Measurements from ENCODE around the gene CACNA1H. TPM values are rescaled to one million over a fixed set of nuclear protein-coding genes. Genes with fewer than 3 reads are reported as not detected.

The CACNA1H gene
- total and polyA plus RNA-seq, 9 of the 15 experiments (the other 6 are each of a cell fraction or from before 2014, with no cell fraction given): 0.10 to 0.18 TPM; not detected in 7

GRCh38 chr16:1195393-1195666 lies 42.4 kb downstream of the CACNA1H start (continued):
- TF ChIP-seq ZNF280A (IDR thresholded peaks at IDR 0.05; ENCODE audit: low read depth, partially characterized antibody): no peak
- TF ChIP-seq DDX20 (tag; IDR thresholded peaks at IDR 0.05; ENCODE audit: low read depth): no peak
- TF ChIP-seq ZNF280B (CRISPR knock-in tag; IDR thresholded peaks at IDR 0.05): no peak
- no peak for TF ChIP-seq POLR2AphosphoS2 (IDR thresholded peaks at IDR 0.05; ENCODE audit: low read length)

GRCh38 chr16:1196494-1196893 lies 43.6 kb downstream of the CACNA1H start:
- H3K4me2 ChIP-seq (ENCODE audit: insufficient read depth, low read length): no peak overlapping the region
- CTCF ChIA-PET (ENCODE audit: low intra/inter-chr PET ratio): no interaction called here
- DNase-seq (ENCODE audit: extremely low read depth in 1 of 4, low spot score in 3 of 4) (no peak), FAIRE-seq (no peak), ATAC-seq (no peak)
- no peaks in the 10 kb centered on the region for H3K9me3 ChIP-seq (replicated peaks; ENCODE audit: control insufficient read depth, insufficient read depth, low read depth, low read length)
- H3K79me2 ChIP-seq (ENCODE audit: control insufficient read depth, insufficient read depth, low read length): no peaks in the 10 kb centered on the region
- H3K9ac ChIP-seq (ENCODE audit: insufficient read depth in 1 of 2, low read depth in 2 of 2, low read length in 2 of 2): no peak overlapping the region
- H3K27ac ChIP-seq (ENCODE audit: extremely low read depth, low read depth, low read length): no peak overlapping the region
- no TSS peak for BruUV-seq (replicated peaks)
- H3K4me1 ChIP-seq (replicated peaks in 1 of 2; ENCODE audit: control insufficient read depth in 2 of 2, insufficient read depth in 2 of 2, low read length in 2 of 2): peaks cover 0 to 73% of the 10 kb centered on the region in 2 experiments; a peak in 3 of 5 replicates
- 0 out of 2 replicates have a peak, but pooled peaks have one; percentile 6 for TF ChIP-seq SPI1 (IDR thresholded peaks at IDR 0.05; ENCODE audit: borderline replicate concordance, low read depth, low read length)
- no peak for TF ChIP-seq ARID1B (IDR thresholded peaks at IDR 0.05)
- no peaks in the 10 kb centered on the region for H3K9me1 ChIP-seq (ENCODE audit: control insufficient read depth, insufficient read depth, low read length)
- intact Hi-C loops (cut with micrococcal nuclease): no loop called here
- H3K27me3 ChIP-seq (ENCODE audit: control insufficient read depth in 2 of 2, insufficient read depth in 2 of 2, low read length in 2 of 2): peaks cover 0 to 15% of the 10 kb centered on the region in 2 experiments; a peak in 2 of 5 replicates
- POLR2A ChIA-PET: no interaction called here
- 7% methylated on average over 11 of the region's 11 CpGs for WGBS (ENCODE audit: insufficient coverage, low coverage, missing lambda C conversion rate)
- in situ Hi-C loops (cut with MboI): loop anchor here (5.0 kb wide), 1 partner anchor 84 kb away; no protein-coding TSS in a partner anchor
- H4K20me1 ChIP-seq (replicated peaks; ENCODE audit: control insufficient read depth, insufficient read depth, low read length): peaks cover 6% of the 10 kb centered on the region; the same call in 1 of the 2 replicates
- H3K4me3 ChIP-seq: no peak overlapping the region
- H3K36me3 ChIP-seq (ENCODE audit: control insufficient read depth, insufficient read depth, low read length): no peaks in the 10 kb centered on the region
- no peak overlapping the region for H2AFZ ChIP-seq (ENCODE audit: low read depth, low read length)

Data from K562 (cell line).